Choroid plexus epithelial cell (primary cell): Measurements from ENCODE around the gene GCN1.
A peak's percentile ranks its signal among the peaks of the same experiment; 100 is the strongest.

ENCODE experiments used
- DNase-seq: peaks from one replicate; pipeline ENCODE4 v3.0.0-alpha.2; 2010; ENCODE audit warnings: low read depth
- H3K4me3 ChIP-seq: 2 replicates; pipeline ENCODE4 v1.5.1; 2011; ENCODE audit warnings: low read depth, mild to moderate bottlenecking, control low read depth, low read length, moderate library complexity
- TF ChIP-seq, protein P1 (sequence below): conservative IDR thresholded peaks from 2 replicates; pipeline ENCODE4 v1.5.1; 2011; ENCODE audit warnings: low read depth, mild to moderate bottlenecking, control low read depth, inconsistent platforms, low read length, moderate library complexity

GCN1 gene

DNA sequence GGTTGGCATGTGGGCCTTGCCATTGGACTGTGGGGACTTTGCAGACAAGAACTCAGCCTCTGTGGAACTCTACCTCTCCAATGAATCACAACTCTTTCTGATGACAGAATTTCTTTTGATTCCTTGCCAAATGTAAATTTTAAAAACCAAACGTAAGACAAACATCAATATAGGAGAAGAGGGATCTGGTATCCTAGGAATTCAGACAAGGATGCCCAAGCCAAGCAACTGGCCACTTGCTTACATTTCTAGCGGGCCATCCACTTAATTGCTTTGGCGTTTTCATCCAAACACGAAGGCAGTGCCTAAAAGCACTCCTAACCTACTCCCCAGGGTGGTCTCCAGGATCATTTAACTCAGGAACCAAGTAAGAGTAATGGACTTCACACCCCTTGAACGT, 54.6 kb downstream of the GCN1 start:
- no peak overlapping the region for H3K4me3 ChIP-seq
- TF ChIP-seq, protein P1, sequence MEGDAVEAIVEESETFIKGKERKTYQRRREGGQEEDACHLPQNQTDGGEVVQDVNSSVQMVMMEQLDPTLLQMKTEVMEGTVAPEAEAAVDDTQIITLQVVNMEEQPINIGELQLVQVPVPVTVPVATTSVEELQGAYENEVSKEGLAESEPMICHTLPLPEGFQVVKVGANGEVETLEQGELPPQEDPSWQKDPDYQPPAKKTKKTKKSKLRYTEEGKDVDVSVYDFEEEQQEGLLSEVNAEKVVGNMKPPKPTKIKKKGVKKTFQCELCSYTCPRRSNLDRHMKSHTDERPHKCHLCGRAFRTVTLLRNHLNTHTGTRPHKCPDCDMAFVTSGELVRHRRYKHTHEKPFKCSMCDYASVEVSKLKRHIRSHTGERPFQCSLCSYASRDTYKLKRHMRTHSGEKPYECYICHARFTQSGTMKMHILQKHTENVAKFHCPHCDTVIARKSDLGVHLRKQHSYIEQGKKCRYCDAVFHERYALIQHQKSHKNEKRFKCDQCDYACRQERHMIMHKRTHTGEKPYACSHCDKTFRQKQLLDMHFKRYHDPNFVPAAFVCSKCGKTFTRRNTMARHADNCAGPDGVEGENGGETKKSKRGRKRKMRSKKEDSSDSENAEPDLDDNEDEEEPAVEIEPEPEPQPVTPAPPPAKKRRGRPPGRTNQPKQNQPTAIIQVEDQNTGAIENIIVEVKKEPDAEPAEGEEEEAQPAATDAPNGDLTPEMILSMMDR = no peak
- DNase-seq = peak; percentile 29

GRCh38 chr12:120138366-120138765, 56.1 kb downstream of the GCN1 start:
- H3K4me3 ChIP-seq = no peak overlapping the region
- no peak for DNase-seq
- TF ChIP-seq, protein P1 = no peak

GRCh38 chr12:120137833-120138232, 56.7 kb downstream of the GCN1 start:
- TF ChIP-seq, protein P1 = no peak
- no peak overlapping the region for H3K4me3 ChIP-seq
- DNase-seq = no peak

DNA sequence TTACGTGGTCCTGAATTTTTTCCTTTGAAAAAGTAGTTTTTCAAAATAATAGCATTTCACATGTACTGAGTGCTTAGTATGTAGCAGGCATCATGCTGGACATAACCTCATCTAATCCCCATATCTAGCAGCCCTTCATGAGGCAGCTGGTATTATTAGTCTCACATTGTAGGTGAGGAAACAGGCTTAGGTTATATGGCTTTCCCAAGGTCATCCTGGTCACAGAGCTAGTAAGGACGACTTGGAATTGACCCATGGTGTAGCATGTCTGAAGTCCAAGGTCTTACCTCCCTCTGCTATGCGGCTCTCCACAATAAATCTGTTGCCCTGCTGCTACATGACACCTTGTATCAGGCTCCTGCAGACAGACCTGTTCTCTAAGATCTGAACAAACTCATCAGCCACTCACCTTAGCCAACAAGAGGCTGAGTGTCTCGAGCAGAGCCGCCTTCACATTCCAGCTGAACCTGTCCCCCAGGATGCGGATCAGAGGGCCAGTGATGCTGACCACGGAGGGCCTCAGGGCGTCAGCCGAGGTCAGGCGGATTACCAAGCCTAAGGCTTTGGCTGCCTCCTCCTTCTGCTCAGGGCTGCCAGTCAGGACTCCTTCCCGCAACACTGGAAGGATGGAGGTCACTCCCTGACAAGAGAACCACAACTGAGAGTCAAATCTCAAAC, 58.3 kb downstream of the GCN1 start:
- DNase-seq = no peak
- TF ChIP-seq, protein P1 = no peak
- no peak overlapping the region for H3K4me3 ChIP-seq

DNA sequence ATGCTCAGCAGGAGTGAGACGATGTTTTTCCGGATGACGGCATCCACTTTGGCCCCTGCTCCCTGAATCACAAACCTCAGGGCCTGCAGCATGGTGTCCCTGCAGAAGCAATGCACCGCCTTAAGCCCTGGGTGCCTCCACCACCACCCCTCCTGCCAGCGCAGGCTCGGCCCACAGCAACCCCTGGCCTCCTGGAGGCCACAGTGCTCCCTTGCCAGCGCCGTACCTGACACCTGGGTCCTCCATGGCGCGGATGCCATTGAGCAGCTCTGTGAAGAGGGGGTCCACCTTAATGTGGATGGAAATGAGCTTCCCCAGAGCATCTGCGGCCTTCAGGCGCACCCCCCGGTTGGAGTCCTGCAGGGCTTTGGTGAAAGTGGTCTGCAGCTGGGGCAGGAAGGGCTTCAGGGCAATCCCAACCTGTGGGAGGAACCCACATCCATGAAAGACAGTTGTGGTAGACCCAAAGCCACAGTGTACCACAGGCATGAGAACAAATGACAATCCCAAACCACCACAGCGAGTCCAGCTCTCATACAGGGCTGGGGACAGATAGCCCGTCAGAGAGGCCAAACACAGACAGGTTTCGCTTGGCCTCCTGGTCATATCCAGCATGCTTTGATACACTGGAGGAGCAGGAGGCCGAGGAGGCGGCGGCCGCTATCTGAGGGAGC, 60.1 kb downstream of the GCN1 start:
- TF ChIP-seq, protein P1 = no peak
- H3K4me3 ChIP-seq = no peak overlapping the region
- DNase-seq = no peak

- H3K4me3 ChIP-seq = no peak overlapping the region
- TF ChIP-seq, protein P1 = no peak
- DNase-seq = no peak
Measured at GRCh38 chr12:120132863-120133385, 61.6 kb downstream of the GCN1 start.
